ENCODE results near the gene ARHGEF26. TPM values are rescaled to one million over a fixed set of nuclear protein-coding genes. Genes with fewer than 3 reads are reported as not detected.
A peak's percentile ranks its signal among the peaks of the same experiment; 100 is the strongest.

The ARHGEF26 gene
- total RNA-seq, 2 donors from 2014 or later = 6.9 to 8.1 TPM

- no peak for DNase-seq (ENCODE audit: low spot score)
- H3K27me3 ChIP-seq = no peaks in the 10 kb centered on the region
- no peak for TF ChIP-seq CTCF (IDR thresholded peaks at IDR 0.05)
- no peaks in the 10 kb centered on the region for H3K4me1 ChIP-seq
- no peaks in the 10 kb centered on the region for H3K9me3 ChIP-seq
- H3K4me3 ChIP-seq = no peak overlapping the region
- H3K27ac ChIP-seq = peak overlapping the region in 1 of 2 donors; percentile 31
- H3K36me3 ChIP-seq = peaks cover 50% of the 10 kb centered on the region
Measured at GRCh38 chr3:154285221-154285620, 164.0 kb downstream of the ARHGEF26 start.

- no peaks in the 10 kb centered on the region for H3K9me3 ChIP-seq
- no peak for DNase-seq (ENCODE audit: low spot score)
- no peak for TF ChIP-seq CTCF (IDR thresholded peaks at IDR 0.05)
- H3K27ac ChIP-seq = no peak overlapping the region
- peaks cover 56% of the 10 kb centered on the region for H3K36me3 ChIP-seq
- no peak overlapping the region for H3K4me3 ChIP-seq
- no peaks in the 10 kb centered on the region for H3K4me1 ChIP-seq
- no peaks in the 10 kb centered on the region for H3K27me3 ChIP-seq
Measured at GRCh38 chr3:154290187-154290586, 169.0 kb downstream of the ARHGEF26 start.

GRCh38 chr3:154294016-154294415, 172.8 kb downstream of the ARHGEF26 start:
- no peak overlapping the region for H3K27ac ChIP-seq
- no peak for TF ChIP-seq CTCF (IDR thresholded peaks at IDR 0.05)
- H3K9me3 ChIP-seq = no peaks in the 10 kb centered on the region
- H3K4me3 ChIP-seq = no peak overlapping the region
- no peak for DNase-seq (ENCODE audit: low spot score)
- H3K27me3 ChIP-seq = no peaks in the 10 kb centered on the region
- H3K36me3 ChIP-seq = peaks cover 71% of the 10 kb centered on the region
- no peaks in the 10 kb centered on the region for H3K4me1 ChIP-seq

GRCh38 chr3:154301561-154301960, 180.4 kb downstream of the ARHGEF26 start:
- DNase-seq (ENCODE audit: low spot score) = no peak
- Histone ChIP-seq H3K27ac (no peak overlapping the region), H3K9me3 (no peaks in the 10 kb centered on the region), H3K36me3 (peaks cover 72% of the 10 kb centered on the region), H3K4me1 (no peaks in the 10 kb centered on the region), H3K27me3 (no peaks in the 10 kb centered on the region), H3K4me3 (no peak overlapping the region)
- no peak for TF ChIP-seq CTCF (IDR thresholded peaks at IDR 0.05)

GRCh38 chr3:154304116-154304786, 183.1 kb downstream of the ARHGEF26 start:
- H3K9me3 ChIP-seq = no peaks in the 10 kb centered on the region
- no peak overlapping the region for H3K27ac ChIP-seq
- peaks cover 53% of the 10 kb centered on the region for H3K36me3 ChIP-seq
- TF ChIP-seq CTCF (IDR thresholded peaks at IDR 0.05) = no peak
- H3K27me3 ChIP-seq = no peaks in the 10 kb centered on the region
- no peak overlapping the region for H3K4me3 ChIP-seq
- H3K4me1 ChIP-seq = no peaks in the 10 kb centered on the region
- no peak for DNase-seq (ENCODE audit: low spot score)

- no peak overlapping the region for H3K4me3 ChIP-seq
- no peak for DNase-seq (ENCODE audit: low spot score)
- no peaks in the 10 kb centered on the region for H3K4me1 ChIP-seq
- no peak overlapping the region for H3K27ac ChIP-seq
- no peak for TF ChIP-seq CTCF (IDR thresholded peaks at IDR 0.05)
- no peaks in the 10 kb centered on the region for H3K27me3 ChIP-seq
- no peaks in the 10 kb centered on the region for H3K9me3 ChIP-seq
- peaks cover 56% of the 10 kb centered on the region for H3K36me3 ChIP-seq
Measured at GRCh38 chr3:154304936-154305335, 183.7 kb downstream of the ARHGEF26 start.
